Common myeloid progenitor, CD34-positive (primary cell): Measurements from ENCODE around the gene ATP6V1G2.

ENCODE experiments used
- CTCF ChIA-PET: fragments of 350-600 bp; sonication (Branson Sonifier 250); formaldehyde crosslinking; loops from one replicate; lab custom pipeline; 2021; ENCODE audit warnings: antibody characterized with exemption; lab: Charles Lee
- POLR2A ChIA-PET: fragments of 350-600 bp; sonication (Branson Sonifier 250); formaldehyde crosslinking; loops from one replicate; lab custom pipeline; 2021; ENCODE audit warnings: antibody characterized with exemption; lab: Charles Lee
- DNase-seq, 3 donors: peaks; one replicate each; pipeline versions ENCODE4 v3.0.0 to v3.0.0-alpha.2; 2013
- H3K27ac ChIP-seq, 2 experiments: 1 replicate in 1 of 2; 2 replicates in 1 of 2; pipeline ENCODE4 v1.7.0; 2013; ENCODE audit warnings: inconsistent platforms in 2 of 2, low read length in 2 of 2, mild to moderate bottlenecking in 2 of 2, low read depth in 1 of 2, moderate library complexity in 1 of 2; ENCODE audit not compliant: severe bottlenecking in 2 of 2, insufficient read depth in 1 of 2, poor library complexity in 1 of 2
- H3K27me3 ChIP-seq, 5 experiments: replicated peaks in 2 of 5; 1 replicate in 3 of 5; 2 replicates in 2 of 5; pipeline versions ENCODE4 v1.6.1 to v1.7.0; 2013; ENCODE audit warnings: low read length in 4 of 5, mild to moderate bottlenecking in 2 of 5, moderate library complexity in 2 of 5, inconsistent platforms in 1 of 5; ENCODE audit not compliant: insufficient read depth in 5 of 5, control insufficient read depth in 4 of 5
- H3K36me3 ChIP-seq, 4 experiments: 1 replicate in 2 of 4; 2 replicates in 2 of 4; pipeline versions ENCODE4 v1.6.1 to v1.7.0; 2013; ENCODE audit warnings: low read length in 3 of 4, control low read depth in 1 of 4, mild to moderate bottlenecking in 1 of 4; ENCODE audit not compliant: control insufficient read depth in 4 of 4, insufficient read depth in 4 of 4
- H3K4me1 ChIP-seq, 4 experiments: 1 replicate in 3 of 4; 2 replicates in 1 of 4; pipeline versions ENCODE4 v1.6.1 to v1.7.1; 2013; ENCODE audit warnings: low read length in 3 of 4, mild to moderate bottlenecking in 3 of 4, control low read depth in 1 of 4, inconsistent platforms in 1 of 4, moderate library complexity in 1 of 4; ENCODE audit not compliant: control insufficient read depth in 4 of 4, insufficient read depth in 4 of 4; ENCODE audit errors: control extremely low read depth in 1 of 4
- H3K4me3 ChIP-seq, 7 experiments: 1 replicate in 4 of 7; 2 replicates in 3 of 7; pipeline versions ENCODE4 v1.5.1 to v1.7.0; 2013; ENCODE audit warnings: mild to moderate bottlenecking in 7 of 7, low read length in 6 of 7, moderate library complexity in 6 of 7, inconsistent platforms in 2 of 7, low read depth in 2 of 7, control low read depth in 1 of 7; ENCODE audit not compliant: insufficient read depth in 4 of 7, control insufficient read depth in 1 of 7; ENCODE audit errors: extremely low read depth in 1 of 7
- H3K9me3 ChIP-seq, 5 experiments: 1 replicate in 4 of 5; 2 replicates in 1 of 5; pipeline versions ENCODE4 v1.6.1 to v1.7.1; 2013; ENCODE audit warnings: low read length in 4 of 5, mild to moderate bottlenecking in 2 of 5, inconsistent platforms in 1 of 5, low read depth in 1 of 5, moderate library complexity in 1 of 5; ENCODE audit not compliant: control insufficient read depth in 4 of 5, insufficient read depth in 2 of 5; ENCODE audit errors: control extremely low read depth in 1 of 5
- WGBS: methylation state at CpG from one replicate; pipeline ENCODE4 v1.1.5; 2013; ENCODE audit not compliant: insufficient coverage; 5-methylcytosine and 5-hydroxymethylcytosine counted together

ATP6V1G2 gene

GRCh38 chr6:31544676-31545075 is 1.7 kb downstream of the ATP6V1G2 start:
- WGBS, result 95% methylated on average over 2 of the region's 2 CpGs
- Histone ChIP-seq H3K4me3 (no peak overlapping the region), H3K27me3 (no peaks in the 10 kb centered on the region), H3K4me1 (peaks cover 15 to 62% (median 42%) of the 10 kb centered on the region in 4 experiments), H3K36me3 (peaks cover under 1 to 12% (median 5%) of the 10 kb centered on the region in 4 experiments), H3K27ac (no peak overlapping the region), H3K9me3 (no peaks in the 10 kb centered on the region)
- ChIA-PET CTCF (interaction anchor here (1.1 to 24.7 kb wide), 4 partner anchors 38 to 146 kb away, joined by 3 to 557 read pairs (median 244); partner anchors contain the start of genes LST1, LTB, NCR3 and TNF), POLR2A (no interaction called here)
- DNase-seq, result no peak

GRCh38 chr6:31543639-31544038 is 2.8 kb downstream of the ATP6V1G2 start:
- no peaks in the 10 kb centered on the region for H3K27me3 ChIP-seq
- H3K36me3 ChIP-seq, result peaks cover 9 to 23% (median 14%) of the 10 kb centered on the region in 4 experiments
- ChIA-PET CTCF (interaction anchor here (1.6 to 24.7 kb wide), 4 partner anchors 17 to 55 kb away, joined by 3 to 557 read pairs (median 244); partner anchors contain the start of genes LST1, LTB, NCR3 and TNF), POLR2A (no interaction called here)
- WGBS, result 95% methylated on average over 3 of the region's 6 CpGs
- H3K4me3 ChIP-seq, result no peak overlapping the region
- peak overlapping the region in 1 of 2 experiments; percentile 100 for H3K27ac ChIP-seq
- no peaks in the 10 kb centered on the region for H3K9me3 ChIP-seq
- peaks cover 17 to 63% (median 52%) of the 10 kb centered on the region in 4 experiments for H3K4me1 ChIP-seq
- no peak for DNase-seq

- POLR2A ChIA-PET, result interaction anchor here (0.7 to 2.6 kb wide), 6 partner anchors 10 to 1430 kb away, joined by 3 to 12 read pairs (median 4); partner anchors contain the start of genes BAG6 and MCCD1
- H3K4me3 ChIP-seq, result peak within 1 kb of the TSS; percentile 66 to 97 (median 91)
- WGBS, result under 1% methylated on average over 36 of the region's 43 CpGs
- H3K9me3 ChIP-seq, result no peaks in the 10 kb centered on the region
- peaks cover 14 to 38% (median 28%) of the 10 kb centered on the region in 4 experiments for H3K36me3 ChIP-seq
- H3K4me1 ChIP-seq, result peaks cover 17 to 47% (median 40%) of the 10 kb centered on the region in 4 experiments
- peak; percentile 98 to 99 (median 99) for DNase-seq
- H3K27ac ChIP-seq, result peak within 1 kb of the TSS; percentile 99 to 100
- CTCF ChIA-PET, result interaction anchor here (0.8 to 24.7 kb wide), 10 partner anchors 8 to 250 kb away, joined by 3 to 557 read pairs (median 4); partner anchors contain the start of genes LST1, LTB, MCCD1 and NCR3
- no peaks in the 10 kb centered on the region for H3K27me3 ChIP-seq
Observed at GRCh38 chr6:31541658-31542521, 4.5 kb downstream of the ATP6V1G2 start, which contains the start of gene DDX39B. DDX39B (minus strand) TSS chr6:31542003; CDS start chr6:31540532, 1,471 bp downstream.

GRCh38 chr6:31541059-31541657 is 5.2 kb downstream of the ATP6V1G2 start:
- H3K27ac ChIP-seq, result peak overlapping the region; percentile 99 to 100
- POLR2A ChIA-PET, result interaction anchor here (0.7 to 2.6 kb wide), 6 partner anchors 9 to 1431 kb away, joined by 3 to 12 read pairs (median 4); partner anchors contain the start of genes BAG6 and MCCD1
- H3K27me3 ChIP-seq, result no peaks in the 10 kb centered on the region
- WGBS, result 0% methylated on average over 11 of the region's 21 CpGs
- peaks cover 18 to 45% (median 34%) of the 10 kb centered on the region in 4 experiments for H3K36me3 ChIP-seq
- H3K9me3 ChIP-seq, result no peaks in the 10 kb centered on the region
- peak overlapping the region; percentile 66 to 97 (median 91) for H3K4me3 ChIP-seq
- peak; percentile 54 to 75 (median 66) for DNase-seq
- H3K4me1 ChIP-seq, result peaks cover 17 to 40% (median 35%) of the 10 kb centered on the region in 4 experiments
- CTCF ChIA-PET, result interaction anchor here (0.8 to 24.7 kb wide), 8 partner anchors 9 to 250 kb away, joined by 3 to 557 read pairs (median 5); partner anchors contain the start of genes LST1, LTB, MCCD1 and NCR3

- Histone ChIP-seq H3K27me3 (no peaks in the 10 kb centered on the region), H3K9me3 (no peaks in the 10 kb centered on the region), H3K4me1 (peaks cover 17 to 39% (median 33%) of the 10 kb centered on the region in 4 experiments), H3K27ac (peak overlapping the region; percentile 99 to 100), H3K36me3 (peaks cover 18 to 50% (median 38%) of the 10 kb centered on the region in 4 experiments), H3K4me3 (peak overlapping the region; percentile 66 to 97 (median 91))
- ChIA-PET CTCF (interaction anchor here (1.0 to 24.7 kb wide), 7 partner anchors 9 to 251 kb away, joined by 3 to 557 read pairs (median 7); partner anchors contain the start of genes LST1, LTB, NCR3 and TNF), POLR2A (interaction anchor here (2.1 to 2.6 kb wide), 2 partner anchors 12 to 42 kb away, joined by 7 to 12 read pairs; partner anchors contain the start of gene MCCD1)
- 0% methylated on average over 2 of the region's 4 CpGs for WGBS
- no peak for DNase-seq
Observed at GRCh38 chr6:31540640-31541039, 5.8 kb downstream of the ATP6V1G2 start.

- H3K36me3 ChIP-seq, result peaks cover 27 to 67% (median 53%) of the 10 kb centered on the region in 4 experiments
- no peak for DNase-seq
- 94% methylated on average over 4 of the region's 6 CpGs for WGBS
Observed at GRCh38 chr6:31538805-31539400, 7.5 kb downstream of the ATP6V1G2 start.

More at GRCh38 chr6:31538805-31539400, 7.5 kb downstream of the ATP6V1G2 start:
- Histone ChIP-seq H3K27me3 (no peaks in the 10 kb centered on the region), H3K27ac (peak overlapping the region; percentile 44 to 100), H3K9me3 (no peaks in the 10 kb centered on the region), H3K4me1 (peaks cover 17 to 39% (median 33%) of the 10 kb centered on the region in 4 experiments), H3K4me3 (peak overlapping the region in 2 of 7 experiments; percentile 6 to 97)
- ChIA-PET POLR2A (no interaction called here), CTCF (interaction anchor here (0.6 to 24.7 kb wide), 3 partner anchors 12 to 62 kb away, joined by 3 to 557 read pairs (median 7); partner anchors contain the start of genes LST1, LTB and TNF)
